ENCODE data around the gene GAREM2.

The GAREM2 gene

DNA sequence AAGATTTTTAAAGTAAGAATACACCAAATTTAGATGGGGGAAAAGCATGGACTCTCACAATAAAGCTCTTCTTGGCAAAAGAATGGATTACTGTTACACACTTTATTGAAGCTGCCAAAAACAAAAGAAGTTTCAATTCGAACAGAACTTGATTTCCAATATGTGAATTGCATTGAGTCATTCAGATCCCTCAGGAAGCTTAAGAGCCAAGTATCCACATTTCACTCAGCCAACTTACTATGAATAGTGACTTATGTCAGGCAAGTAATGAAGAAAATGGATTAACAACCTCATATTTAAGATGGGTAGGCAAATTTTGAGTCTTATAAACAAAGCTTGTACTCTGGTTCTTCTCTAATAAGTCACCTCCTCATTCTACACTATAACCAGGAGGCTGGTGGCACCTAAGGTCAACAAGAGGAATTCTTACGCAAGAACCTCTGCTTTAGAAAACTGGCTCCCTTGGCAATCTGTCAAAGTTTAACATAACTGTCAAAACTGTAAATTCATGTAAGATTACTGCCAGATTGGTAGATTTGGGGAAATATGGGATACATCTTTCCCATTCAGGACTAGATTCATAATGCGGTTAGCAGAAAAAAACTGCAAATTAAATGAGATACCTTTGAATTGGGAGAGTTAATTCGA is 65.5 kb downstream of the GAREM2 start:
- no peak for DNase-seq

All from C1 segment of cervical spinal cord (tissue), 14 donors.